Measurements from ENCODE around the gene MRTFA. TPM values are rescaled to one million over a fixed set of nuclear protein-coding genes. Genes with fewer than 3 reads are reported as not detected.

The MRTFA gene
- polyA plus RNA-seq, 1 of the 3 experiments (the other 2 are of a cell fraction) = 5.8 TPM

DNA sequence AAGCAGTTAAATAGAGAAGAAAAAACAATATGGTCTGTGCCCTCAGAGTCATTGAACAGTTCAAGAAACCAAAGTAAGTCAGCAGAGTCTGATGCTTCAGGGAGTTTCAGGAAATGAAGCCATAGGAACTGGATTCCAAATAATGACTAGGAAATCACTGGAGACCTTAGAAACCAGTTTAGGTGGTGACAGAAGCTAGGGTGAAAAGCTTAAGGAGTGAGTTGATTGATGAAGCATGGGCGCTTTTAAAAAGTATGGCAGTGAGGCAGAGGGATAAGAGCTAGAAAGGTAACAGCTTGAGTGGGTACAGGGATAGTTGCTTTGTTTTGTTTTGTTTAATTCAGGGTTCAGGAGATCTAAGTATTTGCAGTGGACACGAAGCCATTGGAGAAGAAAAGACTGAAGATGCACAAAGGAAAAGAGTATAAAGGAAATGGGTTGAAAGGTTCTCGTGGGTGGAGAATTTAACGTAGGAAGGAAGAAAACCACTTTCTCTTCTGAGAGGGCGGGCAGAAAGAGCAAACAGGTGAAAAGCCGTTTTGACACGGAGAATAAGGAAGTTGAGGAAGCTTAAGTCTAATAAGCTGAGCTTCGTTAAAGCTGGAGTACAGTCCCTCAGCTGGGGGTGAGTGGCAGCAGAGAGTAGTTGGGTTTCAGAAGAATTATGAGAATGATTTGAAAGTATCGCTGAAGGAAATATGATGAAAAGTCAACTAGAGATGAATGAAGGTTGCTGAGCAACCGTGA, 251.3 kb downstream of the MRTFA start:
- Histone ChIP-seq H4K20me1 (ENCODE audit: insufficient read depth) (no peaks in the 10 kb centered on the region), H3K4me2 (no peak overlapping the region), H3K27ac (ENCODE audit: low read depth in 2 of 2, low read length in 1 of 2) (no peak overlapping the region), H3K4me3 (ENCODE audit: low read depth in 2 of 2, low read length in 1 of 2) (no peak overlapping the region), H3K9ac (no peak overlapping the region), H2AFZ (ENCODE audit: low read depth) (no peak overlapping the region), H3K27me3 (ENCODE audit: insufficient read depth) (no peaks in the 10 kb centered on the region), H3K9me2 (no peaks in the 10 kb centered on the region), H3K4me1 (ENCODE audit: control insufficient read depth in 1 of 2, insufficient read depth in 2 of 2, low read depth in 1 of 2, low read length in 1 of 2) (no peaks in the 10 kb centered on the region; a peak in 1 of 4 replicates), H3K36me3 (replicated peaks in 1 of 2; ENCODE audit: control insufficient read depth in 1 of 2, insufficient read depth in 2 of 2, low read length in 1 of 2) (no peaks in the 10 kb centered on the region), H3F3A (replicated peaks; ENCODE audit: insufficient read depth) (peaks cover 3% of the 10 kb centered on the region), H3K9me3 (no peaks in the 10 kb centered on the region), H3K79me2 (ENCODE audit: insufficient read depth) (no peaks in the 10 kb centered on the region)
- TF ChIP-seq, protein P1, sequence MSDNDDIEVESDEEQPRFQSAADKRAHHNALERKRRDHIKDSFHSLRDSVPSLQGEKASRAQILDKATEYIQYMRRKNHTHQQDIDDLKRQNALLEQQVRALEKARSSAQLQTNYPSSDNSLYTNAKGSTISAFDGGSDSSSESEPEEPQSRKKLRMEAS (IDR thresholded peaks at IDR 0.05; ENCODE audit: low read depth) = no peak
- TF ChIP-seq, protein P2, sequence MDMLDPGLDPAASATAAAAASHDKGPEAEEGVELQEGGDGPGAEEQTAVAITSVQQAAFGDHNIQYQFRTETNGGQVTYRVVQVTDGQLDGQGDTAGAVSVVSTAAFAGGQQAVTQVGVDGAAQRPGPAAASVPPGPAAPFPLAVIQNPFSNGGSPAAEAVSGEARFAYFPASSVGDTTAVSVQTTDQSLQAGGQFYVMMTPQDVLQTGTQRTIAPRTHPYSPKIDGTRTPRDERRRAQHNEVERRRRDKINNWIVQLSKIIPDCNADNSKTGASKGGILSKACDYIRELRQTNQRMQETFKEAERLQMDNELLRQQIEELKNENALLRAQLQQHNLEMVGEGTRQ (IDR thresholded peaks at IDR 0.05; ENCODE audit: borderline replicate concordance, low read depth, low read length) = no peak
- TF ChIP-seq POLR2AphosphoS5 (IDR thresholded peaks at IDR 0.05; ENCODE audit: low read depth, low read length) (no peak), RXRA (IDR thresholded peaks at IDR 0.05; ENCODE audit: borderline replicate concordance, low read depth) (no peak), EP300 (IDR thresholded peaks at IDR 0.05; ENCODE audit: borderline replicate concordance in 1 of 2, low read depth in 1 of 2, low read length in 1 of 2) (no peak), TAF1 (IDR thresholded peaks at IDR 0.05; ENCODE audit: borderline replicate concordance, low read depth, low read length) (no peak), TEAD4 (IDR thresholded peaks at IDR 0.05; ENCODE audit: borderline replicate concordance, insufficient read depth) (no peak)
- TF ChIP-seq, protein P3, sequence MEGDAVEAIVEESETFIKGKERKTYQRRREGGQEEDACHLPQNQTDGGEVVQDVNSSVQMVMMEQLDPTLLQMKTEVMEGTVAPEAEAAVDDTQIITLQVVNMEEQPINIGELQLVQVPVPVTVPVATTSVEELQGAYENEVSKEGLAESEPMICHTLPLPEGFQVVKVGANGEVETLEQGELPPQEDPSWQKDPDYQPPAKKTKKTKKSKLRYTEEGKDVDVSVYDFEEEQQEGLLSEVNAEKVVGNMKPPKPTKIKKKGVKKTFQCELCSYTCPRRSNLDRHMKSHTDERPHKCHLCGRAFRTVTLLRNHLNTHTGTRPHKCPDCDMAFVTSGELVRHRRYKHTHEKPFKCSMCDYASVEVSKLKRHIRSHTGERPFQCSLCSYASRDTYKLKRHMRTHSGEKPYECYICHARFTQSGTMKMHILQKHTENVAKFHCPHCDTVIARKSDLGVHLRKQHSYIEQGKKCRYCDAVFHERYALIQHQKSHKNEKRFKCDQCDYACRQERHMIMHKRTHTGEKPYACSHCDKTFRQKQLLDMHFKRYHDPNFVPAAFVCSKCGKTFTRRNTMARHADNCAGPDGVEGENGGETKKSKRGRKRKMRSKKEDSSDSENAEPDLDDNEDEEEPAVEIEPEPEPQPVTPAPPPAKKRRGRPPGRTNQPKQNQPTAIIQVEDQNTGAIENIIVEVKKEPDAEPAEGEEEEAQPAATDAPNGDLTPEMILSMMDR (IDR thresholded peaks at IDR 0.05) = no peak
- DNase-seq = no peak
- POLR2A ChIA-PET = interaction anchor here (0.8 kb wide), 1 partner anchor 608 kb away, joined by 3 read pairs; no protein-coding TSS in a partner anchor
- WGBS (ENCODE audit: low lambda C conversion rate) = 97% methylated on average over 10 of the region's 10 CpGs
- CTCF ChIA-PET = no interaction called here

DNA sequence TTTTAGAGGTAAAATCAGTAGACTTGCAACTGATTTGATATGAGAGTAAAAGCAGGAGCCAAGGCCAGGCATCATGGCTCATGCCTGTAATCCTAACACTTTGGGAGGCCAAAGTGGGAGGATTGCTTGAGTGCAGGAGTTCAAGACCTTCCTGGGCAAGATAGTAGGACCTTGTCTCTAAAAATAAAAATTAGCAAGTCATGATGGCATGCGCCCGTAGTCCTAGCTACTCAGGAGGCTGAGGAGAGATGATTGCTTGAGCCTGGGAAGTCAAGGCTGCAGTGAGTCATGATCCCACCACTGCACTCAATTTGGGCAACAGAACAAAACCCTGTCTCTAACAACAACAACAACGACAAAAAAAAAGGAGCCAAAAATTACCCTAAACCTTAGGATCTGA, 252.6 kb downstream of the MRTFA start:
- no peaks in the 10 kb centered on the region for H3K9me3 ChIP-seq
- no peak overlapping the region for H3K4me3 ChIP-seq (ENCODE audit: low read depth in 2 of 2, low read length in 1 of 2)
- no peaks in the 10 kb centered on the region for H3K9me2 ChIP-seq
- no peaks in the 10 kb centered on the region for H4K20me1 ChIP-seq (ENCODE audit: insufficient read depth)
- H3K4me2 ChIP-seq = no peak overlapping the region
- ChIA-PET POLR2A (interaction anchor here (0.6 kb wide), 1 partner anchor 28 kb away, joined by 5 read pairs; no protein-coding TSS in a partner anchor), CTCF (interaction anchor here (0.7 kb wide), 1 partner anchor 267 kb away, joined by 3 read pairs; no protein-coding TSS in a partner anchor)
- H3K36me3 ChIP-seq (replicated peaks in 1 of 2; ENCODE audit: control insufficient read depth in 1 of 2, insufficient read depth in 2 of 2, low read length in 1 of 2) = no peaks in the 10 kb centered on the region
- no peaks in the 10 kb centered on the region for H3K27me3 ChIP-seq (ENCODE audit: insufficient read depth)
- peaks cover 5% of the 10 kb centered on the region; the same call in 1 of the 2 replicates for H3K79me2 ChIP-seq (ENCODE audit: insufficient read depth)
- peak overlapping the region in 1 of 2 experiments; percentile 24; a peak in 1 of 4 replicates for H3K27ac ChIP-seq (ENCODE audit: low read depth in 2 of 2, low read length in 1 of 2)
- H3F3A ChIP-seq (replicated peaks; ENCODE audit: insufficient read depth) = peaks cover 3% of the 10 kb centered on the region
- WGBS (ENCODE audit: low lambda C conversion rate) = 82% methylated on average over 1 of the region's 3 CpGs
- H3K9ac ChIP-seq = no peak overlapping the region
- DNase-seq = no peak
- H3K4me1 ChIP-seq (ENCODE audit: control insufficient read depth in 1 of 2, insufficient read depth in 2 of 2, low read depth in 1 of 2, low read length in 1 of 2) = no peaks in the 10 kb centered on the region; a peak in 1 of 4 replicates
- no peak overlapping the region for H2AFZ ChIP-seq (ENCODE audit: low read depth)
- TF ChIP-seq GABPA (IDR thresholded peaks at IDR 0.05; ENCODE audit: low read depth) (no peak), GATA2 (CRISPR knock-in tag; IDR thresholded peaks at IDR 0.05) (no peak), POLR2AphosphoS5 (IDR thresholded peaks at IDR 0.05; ENCODE audit: low read depth, low read length) (no peak), SIN3A (IDR thresholded peaks at IDR 0.05; ENCODE audit: borderline replicate concordance, low read depth, low read length) (no peak), MXI1 (IDR thresholded peaks at IDR 0.05; ENCODE audit: low read depth, low read length) (no peak), TEAD4 (IDR thresholded peaks at IDR 0.05; ENCODE audit: borderline replicate concordance, insufficient read depth) (no peak), MEF2A (IDR thresholded peaks at IDR 0.05; ENCODE audit: borderline replicate concordance, low read depth) (no peak), NRF1 (IDR thresholded peaks at IDR 0.05; ENCODE audit: low read depth, low read length) (no peak), ELF1 (IDR thresholded peaks at IDR 0.05) (no peak), RCOR1 (IDR thresholded peaks at IDR 0.05; ENCODE audit: low read length) (no peak), FOXJ3 (CRISPR knock-in tag; IDR thresholded peaks at IDR 0.05) (no peak)
- TF ChIP-seq, protein P2 (IDR thresholded peaks at IDR 0.05; ENCODE audit: borderline replicate concordance, low read depth, low read length) = no peak
- TF ChIP-seq, protein P1 (IDR thresholded peaks at IDR 0.05; ENCODE audit: low read depth) = no peak

Measured in SK-N-SH (cell line).